ENCODE data around the gene IPPK.

Gene IPPK

GRCh38 chr9:92669527-92669889 lies 423 bp downstream of the IPPK start:
- no peaks in the 10 kb centered on the region for H4K20me1 ChIP-seq (ENCODE audit: insufficient read depth, low read length)
- TF ChIP-seq CTCF (IDR thresholded peaks at IDR 0.05; ENCODE audit: low read length) (no peak), EZH2 (optimal IDR thresholded peaks at IDR 0.05; ENCODE audit: low read depth, low read length) (no peak), EZH2phosphoT487 (IDR thresholded peaks at IDR 0.05; ENCODE audit: low read length) (no peak)
- H3K36me3 ChIP-seq (replicated peaks; ENCODE audit: insufficient read depth, low read length), result no peaks in the 10 kb centered on the region; the same call in 1 of the 2 replicates
- H3K4me1 ChIP-seq (ENCODE audit: low read length), result peaks cover 7% of the 10 kb centered on the region
- peak overlapping the region; percentile 82 for H3K9ac ChIP-seq (ENCODE audit: low read length)
- peak; percentile 10 for DNase-seq
- H3K27ac ChIP-seq (ENCODE audit: low read length), result peak overlapping the region; percentile 62; the same call in 1 of the 2 replicates
- no peaks in the 10 kb centered on the region for H3K9me3 ChIP-seq (replicated peaks; ENCODE audit: insufficient read depth, low read length)
- H3K4me2 ChIP-seq (ENCODE audit: low read depth, low read length), result peak overlapping the region; percentile 84
- no peaks in the 10 kb centered on the region for H3K9me2 ChIP-seq (replicated peaks; ENCODE audit: insufficient read depth, low read length)
- no peaks in the 10 kb centered on the region for H3K27me3 ChIP-seq (replicated peaks; ENCODE audit: insufficient read depth, low read length)
- peak overlapping the region; percentile 85 for H2AFZ ChIP-seq (ENCODE audit: low read length)
- peaks cover 9% of the 10 kb centered on the region for H3F3A ChIP-seq (ENCODE audit: insufficient read depth, low read length)
- H3K79me2 ChIP-seq (ENCODE audit: low read length), result peaks cover 64% of the 10 kb centered on the region
- peak overlapping the region; percentile 98 for H3K4me3 ChIP-seq (ENCODE audit: low read length)

- Histone ChIP-seq H2AFZ (ENCODE audit: low read length) (peak overlapping the region; percentile 85), H3K9me2 (replicated peaks; ENCODE audit: insufficient read depth, low read length) (no peaks in the 10 kb centered on the region), H3K9me3 (replicated peaks; ENCODE audit: insufficient read depth, low read length) (no peaks in the 10 kb centered on the region), H3K79me2 (ENCODE audit: low read length) (peaks cover 69% of the 10 kb centered on the region), H3K9ac (ENCODE audit: low read length) (peak overlapping the region; percentile 82), H3K27me3 (replicated peaks; ENCODE audit: insufficient read depth, low read length) (no peaks in the 10 kb centered on the region), H3K4me2 (ENCODE audit: low read depth, low read length) (peak overlapping the region; percentile 84), H3K4me3 (ENCODE audit: low read length) (peak overlapping the region; percentile 98), H3F3A (ENCODE audit: insufficient read depth, low read length) (peaks cover 9% of the 10 kb centered on the region), H3K36me3 (replicated peaks; ENCODE audit: insufficient read depth, low read length) (no peaks in the 10 kb centered on the region; the same call in 1 of the 2 replicates), H3K4me1 (ENCODE audit: low read length) (peaks cover 7% of the 10 kb centered on the region), H4K20me1 (ENCODE audit: insufficient read depth, low read length) (no peaks in the 10 kb centered on the region), H3K27ac (ENCODE audit: low read length) (peak overlapping the region; percentile 62; the same call in 1 of the 2 replicates)
- peak; percentile 58 for DNase-seq
- TF ChIP-seq EZH2 (optimal IDR thresholded peaks at IDR 0.05; ENCODE audit: low read depth, low read length) (no peak), EZH2phosphoT487 (IDR thresholded peaks at IDR 0.05; ENCODE audit: low read length) (no peak), CTCF (IDR thresholded peaks at IDR 0.05; ENCODE audit: low read length) (no peak)
Measured at GRCh38 chr9:92668746-92669526, 995 bp downstream of the IPPK start.

GRCh38 chr9:92666912-92667532 lies 2.9 kb downstream of the IPPK start:
- H3K27ac ChIP-seq (ENCODE audit: low read length), result no peak overlapping the region
- TF ChIP-seq EZH2phosphoT487 (IDR thresholded peaks at IDR 0.05; ENCODE audit: low read length), result no peak
- TF ChIP-seq EZH2 (optimal IDR thresholded peaks at IDR 0.05; ENCODE audit: low read depth, low read length), result no peak
- no peak for TF ChIP-seq CTCF (IDR thresholded peaks at IDR 0.05; ENCODE audit: low read length)
- H3K79me2 ChIP-seq (ENCODE audit: low read length), result peaks cover 89% of the 10 kb centered on the region
- DNase-seq, result no peak
- no peaks in the 10 kb centered on the region; the same call in 1 of the 2 replicates for H3K36me3 ChIP-seq (replicated peaks; ENCODE audit: insufficient read depth, low read length)
- H3K27me3 ChIP-seq (replicated peaks; ENCODE audit: insufficient read depth, low read length), result no peaks in the 10 kb centered on the region
- H3K4me3 ChIP-seq (ENCODE audit: low read length), result no peak overlapping the region
- H2AFZ ChIP-seq (ENCODE audit: low read length), result no peak overlapping the region
- H3K9ac ChIP-seq (ENCODE audit: low read length), result no peak overlapping the region
- peaks cover 7% of the 10 kb centered on the region for H3K4me1 ChIP-seq (ENCODE audit: low read length)
- H3K4me2 ChIP-seq (ENCODE audit: low read depth, low read length), result no peak overlapping the region
- peaks cover 9% of the 10 kb centered on the region for H3F3A ChIP-seq (ENCODE audit: insufficient read depth, low read length)
- no peaks in the 10 kb centered on the region for H3K9me3 ChIP-seq (replicated peaks; ENCODE audit: insufficient read depth, low read length)
- no peaks in the 10 kb centered on the region; the same call in 1 of the 2 replicates for H4K20me1 ChIP-seq (ENCODE audit: insufficient read depth, low read length)
- no peaks in the 10 kb centered on the region for H3K9me2 ChIP-seq (replicated peaks; ENCODE audit: insufficient read depth, low read length)
